GM19023 (cell line): ENCODE results near the gene ANO4.

Experiments used
- ATAC-seq: cut with Tn5 transposase; IDR thresholded peaks from one replicate; pipeline ENCODE4 v1.9.1; 2021; ENCODE audit warnings: mild to moderate bottlenecking, moderate library complexity; ENCODE audit not compliant: unreplicated experiment

The ANO4 gene

DNA sequence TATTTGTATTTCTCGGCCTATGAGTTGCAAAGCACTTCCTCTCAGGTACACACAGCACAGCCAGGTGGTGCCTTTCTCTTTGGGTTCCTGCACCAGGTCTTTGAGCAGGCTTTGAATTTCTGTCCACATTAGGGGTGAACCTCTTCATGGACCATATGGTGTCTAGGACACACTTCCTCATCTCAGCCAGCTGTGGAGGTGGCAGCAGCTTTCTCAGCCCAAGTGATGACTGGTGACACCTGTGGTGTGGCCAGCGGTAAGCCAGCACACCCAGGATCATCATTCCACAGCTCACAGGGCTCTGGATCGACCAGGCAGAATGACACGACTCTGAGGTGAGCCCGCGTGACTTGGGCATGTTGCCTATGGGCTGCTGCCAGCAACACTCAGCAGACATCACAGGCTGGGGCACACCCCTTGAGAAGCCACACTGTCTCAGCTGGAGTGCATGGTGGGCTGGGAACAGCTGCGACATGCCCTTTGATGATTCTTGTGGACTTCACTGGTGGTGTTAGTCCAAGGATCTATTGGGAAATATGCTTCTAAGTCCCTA, 378.7 kb downstream of the ANO4 start:
- no peak for ATAC-seq

DNA sequence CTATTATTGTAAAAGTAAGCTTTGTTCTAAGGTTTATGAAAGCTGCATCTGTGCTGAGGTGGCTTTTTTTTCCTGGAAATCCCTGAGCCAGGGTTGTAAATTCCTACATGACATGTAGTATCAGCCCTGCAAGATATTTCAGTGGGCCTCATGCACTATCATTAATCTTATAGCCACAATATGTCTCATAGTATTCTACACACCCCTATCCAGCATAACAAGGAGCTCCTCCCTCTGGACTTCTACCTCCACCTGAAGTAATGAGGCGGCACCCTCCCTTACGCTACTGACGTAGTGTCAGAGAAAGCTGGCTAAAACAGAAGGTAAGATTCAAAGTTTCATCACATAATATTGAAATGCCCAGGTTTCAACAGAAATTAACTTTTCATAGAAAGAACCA, 380.0 kb downstream of the ANO4 start:
- no peak for ATAC-seq
